HepG2 (cell line): Measurements from ENCODE around the gene CCDC80. TPM values are rescaled to one million over a fixed set of nuclear protein-coding genes. Genes with fewer than 3 reads are reported as not detected.

Experiments
- AKAP8 ChIP-seq: sonication (generic); formaldehyde crosslinking; IDR thresholded peaks from 2 replicates; pipeline ENCODE4 v1.5.1; 2020; ENCODE audit warnings: mild to moderate bottlenecking, missing genetic modification reagents
- ATF3 ChIP-seq: sonication (generic); formaldehyde crosslinking; IDR thresholded peaks from 2 replicates; pipeline ENCODE4 v1.4.0; 2020; ENCODE audit warnings: missing genetic modification reagents
- ATF6 ChIP-seq: sonication (generic); formaldehyde crosslinking; conservative IDR thresholded peaks from 2 replicates; pipeline ENCODE4 v1.4.0; 2020; ENCODE audit warnings: missing genetic modification reagents
- CEBPG ChIP-seq: IDR thresholded peaks from 2 replicates; pipeline ENCODE4 v1.6.1; 2016
- CREM ChIP-seq, 2 experiments: sonication (generic) in 1 of 2; formaldehyde crosslinking in 1 of 2; IDR thresholded peaks; 2 replicates each; pipeline versions ENCODE4 v1.4.0 to v1.6.1; 2016 to 2020; ENCODE audit warnings: antibody characterized with exemption in 1 of 2, mild to moderate bottlenecking in 1 of 2, missing genetic modification reagents in 1 of 2
- E2F5 ChIP-seq: sonication (generic); formaldehyde crosslinking; conservative IDR thresholded peaks from 2 replicates; pipeline ENCODE4 v1.4.0; 2020; ENCODE audit warnings: missing genetic modification reagents
- ELF3 ChIP-seq: IDR thresholded peaks from 2 replicates; pipeline ENCODE4 v1.6.1; 2016; ENCODE audit warnings: missing genetic modification reagents, missing compliant biosample characterization
- FOSL1 ChIP-seq: sonication (generic); formaldehyde crosslinking; IDR thresholded peaks from 2 replicates; pipeline ENCODE4 v1.9.0; 2021; ENCODE audit warnings: missing genetic modification reagents, borderline replicate concordance
- HIC2 ChIP-seq: sonication (generic); formaldehyde crosslinking; IDR thresholded peaks from 2 replicates; pipeline ENCODE4 v1.9.0; 2022; ENCODE audit warnings: low read depth, missing genetic modification reagents
- HMGA1 ChIP-seq: sonication (generic); formaldehyde crosslinking; conservative IDR thresholded peaks from 2 replicates; pipeline ENCODE4 v1.4.0; 2020; ENCODE audit warnings: missing genetic modification reagents
- ISX ChIP-seq: sonication (generic); formaldehyde crosslinking; conservative IDR thresholded peaks from 2 replicates; pipeline ENCODE4 v1.5.0; 2020; ENCODE audit warnings: missing genetic modification reagents
- KDM6A ChIP-seq: IDR thresholded peaks from 2 replicates; pipeline ENCODE4 v1.6.1; 2016; ENCODE audit warnings: low read depth
- MED1 ChIP-seq: sonication (generic); formaldehyde crosslinking; IDR thresholded peaks from 2 replicates; pipeline ENCODE4 v1.4.0; 2020; ENCODE audit warnings: missing genetic modification reagents
- MTA3 ChIP-seq: sonication (generic); formaldehyde crosslinking; IDR thresholded peaks from 2 replicates; pipeline ENCODE4 v1.4.0; 2020; ENCODE audit warnings: missing genetic modification reagents
- RBAK ChIP-seq: sonication (generic); formaldehyde crosslinking; IDR thresholded peaks from 2 replicates; pipeline ENCODE4 v1.5.1; 2020; ENCODE audit warnings: mild to moderate bottlenecking, missing genetic modification reagents
- SRF ChIP-seq: IDR thresholded peaks from 2 replicates; pipeline ENCODE4 v1.6.1; 2011; ENCODE audit warnings: mild to moderate bottlenecking, low read depth, low read length, moderate library complexity
- THAP11 ChIP-seq: IDR thresholded peaks from 2 replicates; pipeline ENCODE4 v1.6.1; 2016; ENCODE audit warnings: missing biosample characterization, missing genetic modification reagents
- YY1 ChIP-seq: IDR thresholded peaks from 2 replicates; pipeline ENCODE4 v1.6.1; 2011; ENCODE audit warnings: low read length, low read depth, moderate library complexity, mild to moderate bottlenecking; ENCODE audit not compliant: insufficient read depth, insufficient replicate concordance
- ZBTB25 ChIP-seq: IDR thresholded peaks from 2 replicates; pipeline ENCODE4 v1.6.1; 2018; ENCODE audit warnings: missing genetic modification reagents
- ZBTB7B ChIP-seq: sonication (generic); formaldehyde crosslinking; IDR thresholded peaks from 2 replicates; pipeline ENCODE4 v1.4.0; 2020; ENCODE audit warnings: missing genetic modification reagents
- ZFX ChIP-seq: sonication (generic); formaldehyde crosslinking; IDR thresholded peaks from 2 replicates; pipeline ENCODE4 v1.4.0; 2020; ENCODE audit warnings: mild to moderate bottlenecking, low read depth, missing genetic modification reagents, moderate library complexity
- ZNF230 ChIP-seq: sonication (generic); formaldehyde crosslinking; IDR thresholded peaks from 2 replicates; pipeline ENCODE4 v1.4.0; 2020; ENCODE audit warnings: mild to moderate bottlenecking, missing genetic modification reagents
- ZNF468 ChIP-seq: sonication (generic); formaldehyde crosslinking; IDR thresholded peaks from 2 replicates; pipeline ENCODE4 v1.8.0; 2022; ENCODE audit warnings: mild to moderate bottlenecking, moderate library complexity, missing genetic modification reagents
- ZNF883 ChIP-seq: sonication (generic); formaldehyde crosslinking; IDR thresholded peaks from 2 replicates; pipeline ENCODE4 v1.5.1; 2020; ENCODE audit warnings: mild to moderate bottlenecking, missing genetic modification reagents; ENCODE audit errors: not compliant biosample characterization
- polyA plus RNA-seq, 8 experiments: library from polyadenylated mRNA; depleted of rRNA in 3 of 8; stranded (reverse) in 7 of 8; unstranded in 1 of 8; fragments of >200 nt; fragmentation: Illumina TruSeq in 4 of 8; extraction: Trizol in 4 of 8; gene quantifications; 2 replicates each; pipeline versions ENCODE4 v1.2.1 to v1.2.3, GENCODE V29; 2011 to 2016; ENCODE audit warnings: low read depth in 4 of 8, missing spikeins in 1 of 8, mixed read lengths in 1 of 8; ENCODE audit not compliant: insufficient read depth in 1 of 8
- total RNA-seq, 5 experiments: library from RNA; depleted of rRNA; stranded (reverse); fragments of >200 nt; fragmentation: Illumina TruSeq; extraction: Trizol; gene quantifications; 2 replicates each; pipeline ENCODE4 v1.2.3, GENCODE V29; 2016; ENCODE audit warnings: low read depth in 1 of 5

CCDC80 gene
- total and polyA plus RNA-seq, 2 of the 13 experiments (the other 11 are each of a cell fraction or from before 2014, with no cell fraction given), result not detected

GRCh38 chr3:112561734-112562529 lies 79.0 kb downstream of the CCDC80 start, which contains the start of the genes ATG3 and SLC35A5 (continued):
- no peak for TF ChIP-seq E2F5
- peak; percentile 91 for TF ChIP-seq THAP11 (CRISPR knock-in tag)
- TF ChIP-seq MED1 (CRISPR knock-in tag), result peak; percentile 44; the same call in 1 of the 2 replicates
- peak; percentile 72 for TF ChIP-seq ELF3 (CRISPR knock-in tag)
- no peak for TF ChIP-seq ZNF883
- no peak for TF ChIP-seq KDM6A (CRISPR knock-in tag)
- no peak for TF ChIP-seq HMGA1 (CRISPR knock-in tag)
- no peak for TF ChIP-seq ZNF230 (CRISPR knock-in tag)
- no peak for TF ChIP-seq ISX (CRISPR knock-in tag)
- no peak for TF ChIP-seq ZNF468 (CRISPR knock-in tag)
- TF ChIP-seq ZBTB25, result peak; percentile 74
- TF ChIP-seq ATF3 (CRISPR knock-in tag), result no peak
- TF ChIP-seq YY1, result peak; percentile 52
- TF ChIP-seq AKAP8, result no peak
- peak; percentile 77 for TF ChIP-seq CREM (IDR thresholded peaks at IDR 0.05)
- no peak for TF ChIP-seq CREM (CRISPR knock-in tag; IDR thresholded peaks at IDR 0.05)
- no peak for TF ChIP-seq HIC2
- no peak for TF ChIP-seq SRF
- no peak for TF ChIP-seq MTA3
- TF ChIP-seq RBAK (CRISPR knock-in tag), result no peak
- no peak for TF ChIP-seq ZBTB7B (CRISPR knock-in tag)
- no peak for TF ChIP-seq FOSL1
- 0 out of 2 replicates have a peak, but pooled peaks have one; percentile 65 for TF ChIP-seq ATF6
- TF ChIP-seq ZFX (CRISPR knock-in tag), result no peak; the same call in 1 of the 2 replicates
- TF ChIP-seq CEBPG, result peak; percentile 59; the same call in 1 of the 2 replicates
